ENCODE measurements around the gene DAG1.
"Not testable (repeated sequence)": the region's sequence is repeated elsewhere in the genome, so short reads cannot be mapped to it uniquely, and the experiment has no call there.

The DAG1 gene

GRCh38 chr3:49470714-49471420 lies 800 bp downstream of the DAG1 start:
- no peak for DNase-seq (ENCODE audit: low spot score)

DNA sequence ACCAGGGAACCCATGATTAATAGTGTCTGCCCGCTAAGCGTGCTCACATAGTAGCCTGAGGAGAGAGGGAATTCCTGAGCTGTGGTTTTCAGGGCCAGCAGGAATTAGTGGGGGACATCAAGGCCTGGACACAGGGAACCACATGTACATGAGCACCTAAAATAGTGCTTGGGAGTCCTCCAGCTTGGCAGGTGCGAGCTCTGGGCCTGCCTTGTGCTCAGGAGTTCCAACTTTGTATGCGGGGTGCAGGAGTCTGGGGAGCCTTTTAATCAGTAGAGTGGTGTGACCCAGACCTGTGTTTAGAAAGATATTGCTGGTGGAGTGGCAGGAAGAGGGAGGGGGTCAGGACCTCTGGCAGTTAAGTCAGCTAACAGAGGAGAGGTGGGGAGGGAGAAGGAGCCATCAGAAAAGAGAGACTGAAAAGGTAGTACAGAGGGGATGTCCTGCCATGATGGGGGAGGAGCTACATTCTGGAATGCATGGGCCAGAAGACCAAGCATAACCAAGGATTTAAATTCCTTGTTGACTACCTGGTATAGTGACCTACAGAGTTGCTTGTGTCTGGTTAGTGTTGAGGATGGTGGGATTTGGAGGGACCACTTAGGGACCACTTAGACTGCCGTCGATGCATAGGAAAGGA lies 1.9 kb downstream of the DAG1 start:
- DNase-seq (ENCODE audit: low spot score), result no peak

- no peak for DNase-seq (ENCODE audit: low spot score)
Measured at GRCh38 chr3:49476563-49476962, 6.5 kb downstream of the DAG1 start.

GRCh38 chr3:49482766-49483165 lies 12.7 kb downstream of the DAG1 start:
- DNase-seq (ENCODE audit: low spot score), result no peak

GRCh38 chr3:49484471-49484870 lies 14.4 kb downstream of the DAG1 start:
- no peak for DNase-seq (ENCODE audit: low spot score)

DNA sequence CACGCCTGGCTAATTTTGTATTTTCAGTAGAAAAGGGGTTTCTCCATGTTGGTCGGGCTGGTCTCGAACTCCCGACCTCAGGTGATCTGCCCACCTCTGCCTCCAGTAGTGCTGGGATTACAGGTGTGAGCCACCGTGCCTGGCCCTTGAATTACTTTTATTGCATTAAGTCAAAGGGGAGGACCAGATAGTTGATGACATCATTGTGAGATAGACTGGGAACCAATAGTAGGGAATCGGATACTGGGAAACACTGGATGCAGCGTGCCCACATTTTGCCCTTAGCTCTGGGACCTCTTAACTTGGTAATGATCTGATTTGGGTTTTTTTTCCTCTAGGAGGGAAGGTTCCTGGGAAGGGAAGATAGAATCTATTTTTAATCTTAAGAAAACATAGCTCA lies 19.2 kb downstream of the DAG1 start:
- no peak for DNase-seq (ENCODE audit: low spot score)

DNA sequence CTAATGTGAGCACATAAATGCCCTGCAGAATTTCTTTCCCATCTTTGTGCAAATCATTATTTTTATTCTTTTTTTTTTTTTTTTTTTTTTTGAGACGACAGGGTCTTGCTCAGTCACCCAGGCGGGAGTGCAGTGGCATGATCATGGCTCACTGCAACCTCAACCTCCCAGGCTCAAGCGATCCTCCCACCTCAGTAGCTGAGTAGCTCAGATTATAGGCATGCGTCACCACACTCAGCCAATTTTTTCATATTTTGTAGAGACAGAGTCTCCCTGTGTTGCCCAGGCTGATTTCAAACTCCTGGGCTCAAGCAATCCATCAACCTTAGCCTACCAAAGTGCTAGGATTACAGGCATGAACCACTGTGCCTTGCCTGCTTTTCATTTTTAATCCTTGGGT lies 22.9 kb downstream of the DAG1 start:
- no peak for DNase-seq (ENCODE audit: low spot score)

GRCh38 chr3:49493901-49494300 lies 23.8 kb downstream of the DAG1 start:
- no peak for DNase-seq (ENCODE audit: low spot score)

- DNase-seq (ENCODE audit: low spot score), result no peak
Measured at GRCh38 chr3:49495023-49495422, 25.0 kb downstream of the DAG1 start.

GRCh38 chr3:49496845-49497244 lies 26.8 kb downstream of the DAG1 start:
- not testable (repeated sequence) for DNase-seq (ENCODE audit: low spot score)

DNA sequence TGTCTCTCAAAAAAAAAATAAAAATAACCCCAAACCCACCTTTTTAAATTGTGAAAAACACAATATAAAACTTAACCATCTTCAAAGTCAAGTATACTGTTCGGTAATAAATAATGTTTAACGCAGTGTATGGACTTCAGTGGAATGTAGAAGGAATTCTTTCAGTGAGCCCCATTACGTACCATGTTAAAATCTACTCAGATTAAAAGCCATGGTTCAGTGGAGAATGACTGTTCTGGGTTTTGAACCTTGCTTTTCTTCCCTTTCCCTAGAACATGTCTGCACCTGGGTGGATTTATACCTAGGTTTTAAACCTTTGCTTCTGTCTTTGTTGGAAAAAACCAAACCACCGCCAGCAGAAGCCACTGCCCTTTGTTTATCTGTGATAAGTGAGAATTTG lies 27.5 kb downstream of the DAG1 start:
- DNase-seq (ENCODE audit: low spot score), result no peak

DNA sequence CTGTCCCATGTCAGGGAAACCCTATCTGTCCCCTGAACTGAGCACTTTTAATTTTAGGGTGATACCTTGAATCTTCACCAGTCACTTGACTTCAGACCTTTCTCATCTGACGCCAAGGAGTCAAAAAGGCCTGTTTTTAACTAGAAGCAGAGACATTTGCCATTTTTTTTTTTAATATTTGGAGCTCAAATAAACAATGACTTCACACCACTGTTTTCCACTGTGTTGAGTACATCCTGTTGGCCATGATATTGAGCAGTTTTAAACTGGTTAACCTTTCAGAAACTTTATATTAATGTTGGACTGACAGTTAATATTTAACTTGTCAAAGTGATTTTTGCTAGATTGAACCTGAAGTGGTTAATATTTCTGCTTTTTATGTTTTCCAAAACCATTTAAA lies 28.2 kb downstream of the DAG1 start:
- DNase-seq (ENCODE audit: low spot score), result no peak

GRCh38 chr3:49498648-49499047 lies 28.6 kb downstream of the DAG1 start:
- no peak for DNase-seq (ENCODE audit: low spot score)

- no peak for DNase-seq (ENCODE audit: low spot score)
Measured at GRCh38 chr3:49500205-49500731, 30.2 kb downstream of the DAG1 start.

DNA sequence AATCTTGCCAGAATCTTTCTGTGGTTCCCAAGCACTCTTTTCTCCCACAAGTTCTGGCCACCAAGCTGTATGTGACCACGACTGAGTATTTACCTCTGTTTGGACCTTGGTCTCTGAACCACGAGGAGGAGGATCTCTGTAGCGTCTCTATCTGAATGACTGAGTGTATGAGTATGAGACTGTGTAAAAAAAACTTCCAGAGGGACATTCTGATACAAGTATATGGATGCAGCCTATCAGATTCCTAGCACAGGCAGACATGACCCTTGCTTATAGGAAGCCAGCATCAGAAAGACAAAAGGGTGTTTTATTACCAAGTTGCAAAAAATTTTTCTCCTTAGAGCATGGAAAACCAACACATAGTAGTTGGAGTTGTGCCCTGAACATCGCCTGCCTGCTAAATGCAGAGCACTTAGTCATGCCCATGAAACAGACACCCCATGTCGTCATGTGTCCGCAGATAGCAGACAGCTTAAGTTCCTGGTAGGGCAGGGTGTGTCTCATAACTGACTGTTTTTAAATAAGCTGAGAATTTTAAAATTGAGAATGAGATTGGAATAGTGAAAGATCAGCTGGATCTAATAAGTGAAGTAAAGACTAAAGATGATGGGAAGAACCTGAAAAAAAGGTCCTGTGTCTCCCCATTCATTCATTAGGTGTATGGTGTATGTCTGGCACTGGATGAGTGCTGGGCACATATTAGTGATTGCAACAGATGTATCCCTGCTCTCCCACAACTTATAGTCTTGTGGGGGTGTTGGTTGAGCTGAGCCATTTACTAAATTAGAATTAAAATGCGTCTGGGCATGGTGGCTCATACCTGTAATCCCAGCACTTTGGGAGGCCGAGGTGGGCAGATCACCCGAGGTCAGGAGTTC lies 30.9 kb downstream of the DAG1 start:
- peak; percentile 71 for DNase-seq (ENCODE audit: low spot score)

- DNase-seq (ENCODE audit: low spot score), result no peak
Measured at GRCh38 chr3:49501842-49502241, 31.8 kb downstream of the DAG1 start.

- DNase-seq (ENCODE audit: low spot score), result no peak
Measured at GRCh38 chr3:49506906-49507305, 36.8 kb downstream of the DAG1 start.

GRCh38 chr3:49509028-49509561 lies 39.0 kb downstream of the DAG1 start:
- DNase-seq (ENCODE audit: low spot score), result no peak

DNA sequence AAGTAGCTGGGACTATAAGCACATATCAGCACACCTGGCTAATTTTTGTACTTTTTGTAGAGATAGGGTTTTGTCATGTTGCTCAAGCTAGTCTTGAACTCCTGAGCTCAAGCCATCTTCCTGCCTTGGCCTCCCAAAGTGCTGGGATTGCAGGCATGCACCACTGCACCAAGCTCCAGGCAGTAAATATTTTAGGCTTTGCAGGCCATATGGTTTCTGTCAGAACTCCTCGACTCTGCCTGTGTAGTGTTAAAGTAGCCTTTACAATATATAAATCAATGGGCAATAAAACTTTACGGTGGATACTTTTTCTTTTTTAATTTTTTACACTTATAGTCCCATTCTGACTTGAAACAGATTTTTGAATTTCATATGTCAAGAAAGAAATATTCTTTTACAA lies 41.6 kb downstream of the DAG1 start:
- no peak for DNase-seq (ENCODE audit: low spot score)

GRCh38 chr3:49512781-49513355 lies 42.8 kb downstream of the DAG1 start:
- no peak for DNase-seq (ENCODE audit: low spot score)

DNA sequence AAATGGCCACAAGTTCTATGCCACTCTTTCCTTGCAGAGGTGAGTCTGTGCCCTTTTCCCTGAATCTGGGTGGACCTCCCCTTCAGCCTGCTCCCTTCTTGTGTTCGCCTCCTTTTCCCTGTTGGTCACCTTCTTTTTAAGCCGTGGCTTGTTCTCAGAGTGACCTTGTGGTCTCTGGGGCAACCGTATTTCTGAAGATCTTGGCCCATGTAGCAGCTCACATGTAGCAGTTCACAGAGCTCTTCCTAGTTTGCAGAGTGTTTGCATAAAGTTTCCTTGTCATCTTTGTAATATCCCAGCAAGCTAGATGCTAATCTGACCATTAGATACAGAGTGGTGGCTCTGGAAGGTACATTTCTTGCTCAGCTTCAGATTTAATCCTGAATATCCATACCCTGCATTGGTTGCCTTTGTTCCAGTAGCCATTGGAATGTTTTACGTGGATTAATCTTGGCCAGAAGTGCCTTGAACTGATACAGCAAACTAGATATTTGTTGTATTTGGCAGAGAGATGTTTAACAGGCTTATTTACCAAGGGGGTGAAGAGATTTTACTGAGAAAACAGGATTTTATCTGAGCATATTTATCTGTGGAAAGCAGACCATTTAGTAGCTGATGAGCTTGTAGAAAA lies 43.5 kb downstream of the DAG1 start:
- no peak for DNase-seq (ENCODE audit: low spot score)

DNA sequence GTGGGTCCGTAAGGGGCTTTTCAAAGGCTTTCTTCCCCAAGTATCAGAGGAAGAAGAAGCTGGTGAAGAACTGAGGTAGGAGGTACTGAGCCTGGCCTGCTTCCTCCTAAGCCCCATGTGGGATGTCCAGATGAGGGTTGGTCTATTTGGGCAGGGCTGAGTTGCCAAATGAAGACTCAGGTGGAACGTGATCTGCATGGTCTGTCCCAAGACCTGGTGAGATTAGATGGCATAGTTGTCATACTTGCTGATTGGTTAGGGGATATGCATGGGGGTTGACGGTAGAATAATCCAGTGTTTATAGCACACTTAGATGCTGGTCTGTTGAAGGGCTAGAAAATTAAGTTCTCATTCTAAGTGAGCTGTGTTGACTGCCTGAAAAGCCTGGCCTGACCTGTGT lies 47.9 kb downstream of the DAG1 start:
- DNase-seq (ENCODE audit: low spot score), result no peak
